ENCODE measurements around the gene CPB2.

The CPB2 gene

DNA sequence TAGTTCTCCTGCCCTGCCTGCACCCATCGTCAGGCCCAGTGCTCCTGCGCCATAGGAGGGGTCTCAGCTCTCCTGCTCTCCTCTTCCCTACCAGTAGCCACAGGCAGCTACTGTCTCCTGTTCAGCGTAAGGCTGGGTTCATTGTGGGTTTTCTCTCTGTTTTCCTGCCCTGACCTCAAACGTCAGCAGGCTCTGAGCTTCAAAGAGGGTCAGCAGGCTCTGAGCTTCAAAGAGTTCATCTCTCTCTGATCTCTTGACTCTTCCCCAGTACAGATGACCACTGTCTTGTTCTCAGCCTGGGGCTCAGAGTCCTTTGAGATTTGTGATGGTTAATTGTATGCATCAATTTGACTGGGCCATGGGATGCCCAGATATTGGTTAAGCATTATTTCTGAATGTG is 4.6 kb upstream of the CPB2 start:
- H3K4me3 Mint-ChIP-seq, result no peak overlapping the region
- H3K27ac Mint-ChIP-seq, result no peak overlapping the region
- H3K36me3 Mint-ChIP-seq (ENCODE audit: low read depth), result no peaks in the 10 kb centered on the region

DNA sequence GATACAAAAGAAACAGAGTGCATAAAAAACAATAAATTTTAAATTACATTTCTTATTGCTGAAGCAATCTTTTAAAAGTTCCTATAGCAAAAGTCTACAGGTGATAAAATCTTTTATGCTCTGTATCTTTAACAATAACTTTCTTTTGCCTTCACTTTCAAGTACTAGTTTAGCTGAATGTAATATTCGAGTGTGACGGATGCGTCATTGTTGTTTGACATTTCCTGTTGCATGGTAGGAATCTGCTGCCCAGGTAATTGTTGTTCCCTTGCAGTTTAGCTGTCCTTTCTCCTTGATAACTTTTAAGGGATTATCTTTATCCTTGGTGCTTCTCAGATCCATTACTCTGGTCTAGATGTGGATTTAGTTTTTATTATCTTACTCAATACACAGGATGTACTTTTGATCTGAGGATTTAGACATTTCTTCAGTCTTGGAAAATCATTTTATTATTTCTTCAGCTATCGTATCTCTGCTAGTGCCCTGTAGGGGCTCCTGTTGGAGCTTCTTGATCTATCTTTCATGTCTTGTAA is 2.1 kb upstream of the CPB2 start:
- H3K9me3 Mint-ChIP-seq, result no peaks in the 10 kb centered on the region
- H3K4me1 Mint-ChIP-seq, result peaks cover 11% of the 10 kb centered on the region
- no peak overlapping the region for H3K27ac Mint-ChIP-seq
- TF ChIP-seq, protein P1, sequence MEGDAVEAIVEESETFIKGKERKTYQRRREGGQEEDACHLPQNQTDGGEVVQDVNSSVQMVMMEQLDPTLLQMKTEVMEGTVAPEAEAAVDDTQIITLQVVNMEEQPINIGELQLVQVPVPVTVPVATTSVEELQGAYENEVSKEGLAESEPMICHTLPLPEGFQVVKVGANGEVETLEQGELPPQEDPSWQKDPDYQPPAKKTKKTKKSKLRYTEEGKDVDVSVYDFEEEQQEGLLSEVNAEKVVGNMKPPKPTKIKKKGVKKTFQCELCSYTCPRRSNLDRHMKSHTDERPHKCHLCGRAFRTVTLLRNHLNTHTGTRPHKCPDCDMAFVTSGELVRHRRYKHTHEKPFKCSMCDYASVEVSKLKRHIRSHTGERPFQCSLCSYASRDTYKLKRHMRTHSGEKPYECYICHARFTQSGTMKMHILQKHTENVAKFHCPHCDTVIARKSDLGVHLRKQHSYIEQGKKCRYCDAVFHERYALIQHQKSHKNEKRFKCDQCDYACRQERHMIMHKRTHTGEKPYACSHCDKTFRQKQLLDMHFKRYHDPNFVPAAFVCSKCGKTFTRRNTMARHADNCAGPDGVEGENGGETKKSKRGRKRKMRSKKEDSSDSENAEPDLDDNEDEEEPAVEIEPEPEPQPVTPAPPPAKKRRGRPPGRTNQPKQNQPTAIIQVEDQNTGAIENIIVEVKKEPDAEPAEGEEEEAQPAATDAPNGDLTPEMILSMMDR (IDR thresholded peaks at IDR 0.05), result no peak
- no peak for DNase-seq
- no peak overlapping the region for H3K4me3 Mint-ChIP-seq
- H3K27me3 Mint-ChIP-seq (ENCODE audit: low read depth, poor library complexity), result no peaks in the 10 kb centered on the region
- no peaks in the 10 kb centered on the region for H3K36me3 Mint-ChIP-seq (ENCODE audit: low read depth)

More for the DNA sequence above, 4.6 kb upstream of the CPB2 start:
- Mint-ChIP-seq H3K4me1 (peaks cover 11% of the 10 kb centered on the region), H3K9me3 (no peaks in the 10 kb centered on the region), H3K27me3 (ENCODE audit: low read depth, poor library complexity) (no peaks in the 10 kb centered on the region)
- no peak for DNase-seq
- TF ChIP-seq, protein P1 (IDR thresholded peaks at IDR 0.05), result no peak

DNA sequence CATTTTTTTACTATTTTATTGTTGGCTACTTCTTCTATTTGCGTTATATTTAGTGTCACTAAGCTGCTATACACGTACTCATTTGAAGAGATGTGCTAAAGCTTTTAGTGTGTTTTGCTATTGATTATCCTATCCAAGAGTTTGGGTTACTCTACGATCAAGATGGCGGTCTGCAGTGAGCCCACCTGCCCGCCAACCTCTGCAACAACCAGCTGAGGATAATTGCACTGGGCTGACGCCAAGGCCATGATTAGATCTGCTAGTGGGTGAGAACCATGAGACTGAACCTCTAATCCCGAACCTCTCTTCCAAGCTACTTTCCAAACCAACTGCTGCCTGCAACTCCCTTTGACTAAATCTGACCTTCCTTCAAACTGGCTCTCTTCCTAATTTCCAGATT is 1.8 kb downstream of the CPB2 start:
- TF ChIP-seq, protein P1 (IDR thresholded peaks at IDR 0.05), result no peak
- H3K4me1 Mint-ChIP-seq, result peaks cover 5% of the 10 kb centered on the region
- H3K27me3 Mint-ChIP-seq (ENCODE audit: low read depth, poor library complexity), result peaks cover 3% of the 10 kb centered on the region
- H3K36me3 Mint-ChIP-seq (ENCODE audit: low read depth), result no peaks in the 10 kb centered on the region
- H3K4me3 Mint-ChIP-seq, result no peak overlapping the region
- DNase-seq, result no peak
- no peak overlapping the region for H3K27ac Mint-ChIP-seq
- H3K9me3 Mint-ChIP-seq, result no peaks in the 10 kb centered on the region

DNA sequence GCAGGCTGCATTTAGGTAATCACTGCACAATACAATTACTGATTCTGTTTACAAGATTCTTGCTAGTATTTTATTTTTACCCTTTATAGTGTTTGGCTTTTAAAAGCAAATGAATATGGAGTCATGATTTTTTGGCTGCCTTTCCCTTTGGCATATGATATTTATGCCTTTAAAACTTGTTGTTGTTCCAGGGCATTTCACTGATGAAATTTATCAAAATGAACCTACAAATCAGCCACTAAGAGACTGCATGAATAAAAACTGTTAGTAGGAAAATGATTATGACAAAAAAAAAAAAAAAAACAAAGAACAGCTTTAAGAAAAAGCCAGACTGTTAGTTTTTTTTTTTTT is 2.6 kb downstream of the CPB2 start:
- H3K36me3 Mint-ChIP-seq (ENCODE audit: low read depth), result no peaks in the 10 kb centered on the region
- H3K4me1 Mint-ChIP-seq, result peaks cover 5% of the 10 kb centered on the region
- peaks cover 3% of the 10 kb centered on the region for H3K27me3 Mint-ChIP-seq (ENCODE audit: low read depth, poor library complexity)
- no peaks in the 10 kb centered on the region for H3K9me3 Mint-ChIP-seq
- TF ChIP-seq, protein P1 (IDR thresholded peaks at IDR 0.05), result no peak
- H3K27ac Mint-ChIP-seq, result no peak overlapping the region
- no peak for DNase-seq
- H3K4me3 Mint-ChIP-seq, result no peak overlapping the region

DNA sequence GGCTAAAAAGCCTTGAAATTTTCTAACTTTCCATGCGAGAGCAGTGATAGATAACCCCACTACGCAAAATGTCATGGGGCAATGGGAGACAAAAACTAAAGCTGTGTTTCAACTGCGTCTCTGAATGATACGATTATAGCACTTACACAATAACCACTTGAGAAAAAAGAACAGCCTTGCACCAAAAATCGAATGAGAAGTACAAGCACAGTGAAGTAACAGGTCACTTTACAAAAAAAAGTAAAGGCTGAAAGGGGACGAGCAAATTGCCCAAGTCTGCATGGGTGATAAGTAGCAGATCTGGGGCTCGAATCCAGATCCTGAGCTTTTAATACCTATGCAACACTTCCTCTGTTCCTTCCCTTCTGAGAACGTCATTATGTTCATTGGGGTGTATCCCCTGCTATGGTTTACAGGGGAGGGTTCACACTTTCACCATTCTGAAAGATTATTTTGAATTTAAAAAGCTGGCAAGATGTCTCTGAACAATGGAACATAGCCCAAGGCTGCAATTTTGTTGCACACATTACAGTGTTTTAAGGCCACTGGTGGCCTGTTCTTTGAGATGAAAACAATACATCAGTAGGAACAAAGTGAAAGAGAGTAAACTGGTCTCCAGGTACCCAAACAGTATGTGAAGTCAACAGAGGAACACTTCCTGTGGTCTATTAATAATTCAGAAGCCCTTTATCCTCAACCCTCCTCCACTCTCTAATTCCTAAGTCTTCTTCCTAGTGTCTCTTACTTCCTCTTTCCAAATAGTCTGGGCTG is 3.2 kb downstream of the CPB2 start:
- Mint-ChIP-seq H3K27ac (no peak overlapping the region), H3K9me3 (no peaks in the 10 kb centered on the region), H3K4me3 (no peak overlapping the region), H3K27me3 (ENCODE audit: low read depth, poor library complexity) (peaks cover 3% of the 10 kb centered on the region), H3K4me1 (no peaks in the 10 kb centered on the region), H3K36me3 (ENCODE audit: low read depth) (no peaks in the 10 kb centered on the region)
- TF ChIP-seq, protein P1 (IDR thresholded peaks at IDR 0.05), result no peak
- DNase-seq, result no peak

DNA sequence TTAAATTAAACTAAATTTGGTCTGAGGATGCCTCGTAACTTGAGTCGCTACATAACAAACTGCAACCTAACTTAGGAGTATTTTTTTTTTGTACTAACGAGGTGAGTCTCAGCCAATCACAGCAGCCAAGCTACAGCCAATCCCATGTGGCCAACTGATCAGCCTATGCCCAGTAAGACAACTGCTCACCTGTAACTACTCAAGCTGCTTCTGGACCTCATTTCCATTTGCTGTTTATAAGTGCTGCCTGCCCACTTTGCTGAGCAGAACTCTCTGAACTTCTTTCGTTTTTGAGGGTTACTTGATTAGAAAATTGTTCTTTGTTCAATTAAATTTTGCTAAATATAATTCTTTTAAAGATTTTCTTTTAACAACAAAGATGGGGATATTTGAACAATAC is 3.8 kb downstream of the CPB2 start:
- no peaks in the 10 kb centered on the region for H3K4me1 Mint-ChIP-seq
- no peak overlapping the region for H3K27ac Mint-ChIP-seq
- TF ChIP-seq, protein P1 (IDR thresholded peaks at IDR 0.05), result no peak
- no peaks in the 10 kb centered on the region for H3K9me3 Mint-ChIP-seq
- peaks cover 3% of the 10 kb centered on the region for H3K27me3 Mint-ChIP-seq (ENCODE audit: low read depth, poor library complexity)
- H3K36me3 Mint-ChIP-seq (ENCODE audit: low read depth), result no peaks in the 10 kb centered on the region
- H3K4me3 Mint-ChIP-seq, result no peak overlapping the region
- no peak for DNase-seq
